NCI-H2227 treated with DMSO at 0.1 percent for 48 hours (cell line): Measurements from ENCODE around the gene DYNC1I1.

Experiments used
- DNase-seq: peaks from one replicate; lab custom pipeline; 2025; lab: John Stamatoyannopoulos, UW

Gene DYNC1I1

GRCh38 chr7:96084881-96085553 is 312.7 kb downstream of the DYNC1I1 start:
- DNase-seq = peak; percentile 70

DNA sequence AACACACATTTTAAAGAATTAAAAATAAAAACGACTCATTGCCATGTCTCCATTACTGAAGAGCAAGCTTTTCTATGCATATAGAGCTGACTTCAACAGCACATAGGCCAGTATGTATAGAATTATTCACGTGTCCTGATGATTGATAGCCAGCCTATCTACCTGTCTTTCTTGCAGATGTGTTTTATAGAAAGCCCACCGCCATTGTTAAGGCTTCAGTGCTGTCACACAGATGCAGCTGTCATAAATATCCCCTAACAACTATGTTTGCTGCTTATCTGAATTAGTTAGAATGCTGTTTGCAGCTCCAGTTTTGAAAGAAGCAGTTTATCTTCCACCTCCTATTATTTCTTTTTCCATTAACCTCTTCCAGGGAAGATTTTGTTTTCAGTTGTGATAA is 313.6 kb downstream of the DYNC1I1 start:
- peak; percentile 13 for DNase-seq

GRCh38 chr7:96088579-96088978 is 316.2 kb downstream of the DYNC1I1 start:
- DNase-seq = no peak

GRCh38 chr7:96089511-96089910 is 317.2 kb downstream of the DYNC1I1 start:
- DNase-seq = no peak

DNA sequence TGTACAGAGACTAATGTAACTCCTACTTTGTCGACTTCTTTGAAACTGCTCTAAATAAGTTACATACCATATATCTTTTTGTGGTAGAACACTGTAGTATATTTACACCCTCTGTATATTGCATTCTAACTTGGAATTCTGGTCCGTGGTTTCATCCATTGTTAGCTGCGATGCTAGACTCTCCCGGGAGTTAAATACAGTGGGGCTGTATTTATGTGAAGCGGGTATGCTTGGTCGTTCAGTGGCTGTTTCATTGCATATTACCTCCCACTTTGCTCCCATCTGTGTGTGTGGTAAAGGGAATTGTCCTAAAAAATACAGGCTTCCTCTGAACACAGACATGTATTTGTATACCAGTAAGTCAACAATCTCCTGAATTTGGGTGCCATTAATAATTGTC is 318.4 kb downstream of the DYNC1I1 start:
- peak; percentile 73 for DNase-seq

DNA sequence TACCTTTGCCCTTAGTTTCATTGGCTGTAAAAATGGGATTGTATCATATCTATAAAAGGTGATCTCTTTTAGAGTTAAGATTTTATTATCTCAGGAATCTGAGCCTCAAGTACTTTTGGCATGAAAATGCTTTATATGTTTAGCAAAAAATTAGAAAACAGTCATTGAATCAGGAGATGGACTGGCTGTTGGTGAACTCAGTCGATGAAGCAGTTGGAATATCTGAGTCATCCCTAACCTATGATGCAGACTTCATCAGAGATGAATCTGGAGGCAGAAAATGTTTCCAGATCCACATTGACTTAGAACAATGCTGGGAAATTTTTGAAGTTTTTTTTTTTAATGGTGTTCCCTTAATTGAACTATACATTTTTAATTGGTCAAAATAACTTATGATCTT is 321.1 kb downstream of the DYNC1I1 start:
- DNase-seq = no peak

GRCh38 chr7:96097835-96098234 is 325.5 kb downstream of the DYNC1I1 start:
- DNase-seq = no peak

GRCh38 chr7:96100737-96101136 is 328.4 kb downstream of the DYNC1I1 start:
- no peak for DNase-seq

DNA sequence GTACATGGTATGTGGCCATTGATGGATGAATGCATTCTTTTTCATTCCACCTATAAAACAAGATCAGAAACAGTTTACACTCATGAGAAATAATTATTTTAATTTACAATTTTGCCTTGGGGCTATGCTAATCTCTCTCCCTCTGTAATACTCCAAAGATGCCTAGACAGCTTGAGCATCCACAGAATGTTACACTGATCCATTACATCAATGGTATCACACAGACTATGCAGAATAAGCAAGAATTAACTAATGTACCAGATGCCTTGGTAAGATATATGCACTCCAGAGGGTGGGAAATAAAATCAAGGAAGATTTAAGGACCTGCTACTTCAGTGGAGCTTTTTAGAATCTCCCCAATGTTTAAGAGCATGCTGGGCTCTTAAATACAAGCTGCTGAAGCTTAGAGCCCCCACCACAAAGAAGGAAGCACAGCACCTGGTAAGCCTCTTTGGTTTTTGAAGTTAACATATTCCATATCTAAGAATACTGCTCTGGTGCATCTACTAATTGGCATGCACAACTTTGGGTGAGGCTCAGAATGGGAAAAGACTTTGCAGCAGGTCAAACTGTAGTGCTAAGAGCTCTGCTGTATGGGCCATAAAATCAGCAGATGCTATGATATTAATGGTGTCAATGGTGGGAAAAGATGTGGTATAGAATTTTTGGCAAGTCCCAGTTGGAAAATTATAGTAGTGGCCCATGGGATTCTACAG is 329.9 kb downstream of the DYNC1I1 start:
- no peak for DNase-seq

GRCh38 chr7:96104984-96105383 is 332.6 kb downstream of the DYNC1I1 start:
- DNase-seq = no peak

GRCh38 chr7:96111405-96111804 is 339.1 kb downstream of the DYNC1I1 start:
- no peak for DNase-seq

DNA sequence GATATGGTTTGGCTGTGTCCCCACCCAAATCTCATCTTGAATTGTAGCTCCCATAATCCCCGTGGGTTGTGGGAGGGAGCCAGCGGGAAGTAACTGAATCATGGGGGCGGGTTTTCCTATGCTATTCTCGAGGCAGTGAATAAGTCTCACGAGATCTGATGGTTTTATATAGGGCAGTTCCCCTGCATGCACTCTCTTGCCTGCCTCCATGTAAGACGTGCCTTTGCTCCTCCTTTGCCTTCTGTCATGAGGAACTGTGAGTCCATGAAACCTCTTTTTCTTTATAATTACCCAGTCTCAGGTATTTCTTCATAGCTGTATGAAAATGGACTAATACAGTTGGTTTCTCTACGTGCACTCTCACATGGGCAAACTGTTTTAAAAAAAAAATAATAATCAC is 341.8 kb downstream of the DYNC1I1 start:
- no peak for DNase-seq

DNA sequence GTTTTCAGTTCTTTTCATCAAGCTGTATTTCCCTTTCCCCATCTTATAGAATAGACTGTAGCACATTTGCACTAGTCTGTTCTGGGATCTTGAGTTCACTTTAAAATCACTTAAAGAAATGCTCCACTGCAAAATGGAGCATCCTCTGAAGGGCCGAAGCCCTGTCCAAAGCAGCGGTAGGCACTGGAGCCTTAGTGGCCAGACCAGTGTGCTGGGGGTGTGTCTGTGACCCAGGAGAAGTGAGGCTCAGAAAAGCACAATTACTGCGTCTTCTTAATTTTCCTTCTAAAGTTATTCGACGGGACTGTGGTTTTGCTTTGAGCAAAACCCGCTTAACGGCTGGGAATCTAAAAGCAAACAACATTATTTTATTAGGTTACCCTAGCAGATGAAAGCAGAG is 343.8 kb downstream of the DYNC1I1 start:
- no peak for DNase-seq

- peak; percentile 62 for DNase-seq
Observed at GRCh38 chr7:96118449-96119001, 346.2 kb downstream of the DYNC1I1 start.

- peak; percentile 14 for DNase-seq
Observed at GRCh38 chr7:96120445-96121225, 348.3 kb downstream of the DYNC1I1 start.

- no peak for DNase-seq
Observed at GRCh38 chr7:96121752-96122151, 349.4 kb downstream of the DYNC1I1 start.

DNA sequence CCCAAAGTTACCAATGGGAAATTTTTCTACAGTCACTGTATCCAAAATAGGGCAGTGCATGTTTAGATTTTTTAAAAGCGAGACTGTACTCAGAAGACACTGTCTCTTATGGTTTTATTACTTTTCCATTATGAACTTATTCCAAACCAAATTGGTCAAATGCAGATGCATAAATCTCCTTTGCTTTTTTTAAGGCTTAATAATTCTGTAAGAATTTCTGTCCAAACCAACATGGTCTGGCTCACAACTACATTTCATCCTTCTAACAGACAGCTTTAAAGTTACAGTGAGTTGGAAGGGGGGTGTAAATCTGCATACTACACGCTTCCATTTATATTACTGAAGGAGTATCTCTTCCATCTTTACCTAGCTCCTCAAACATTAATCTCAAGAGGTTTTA is 350.4 kb downstream of the DYNC1I1 start:
- no peak for DNase-seq

- no peak for DNase-seq
Observed at GRCh38 chr7:96126382-96126781, 354.0 kb downstream of the DYNC1I1 start.

DNA sequence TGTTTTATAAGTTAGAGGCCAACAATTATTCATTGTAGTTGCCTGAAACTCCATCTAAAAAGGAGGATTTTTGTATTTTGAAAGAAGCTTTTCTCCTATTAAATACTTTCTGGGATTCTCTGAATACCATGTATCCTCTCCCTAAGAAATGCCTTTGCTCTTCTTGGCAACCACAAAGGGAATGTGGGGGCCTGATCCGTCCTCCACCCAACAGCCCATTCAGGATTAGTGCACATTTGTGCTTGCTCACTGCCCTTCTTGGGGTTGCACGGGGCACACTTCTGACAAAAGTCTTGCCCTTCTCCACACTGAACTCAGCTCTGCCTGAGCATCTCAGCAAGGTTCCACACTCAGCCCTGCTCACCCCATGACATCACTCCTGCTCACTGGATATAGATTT is 355.4 kb downstream of the DYNC1I1 start:
- no peak for DNase-seq

DNA sequence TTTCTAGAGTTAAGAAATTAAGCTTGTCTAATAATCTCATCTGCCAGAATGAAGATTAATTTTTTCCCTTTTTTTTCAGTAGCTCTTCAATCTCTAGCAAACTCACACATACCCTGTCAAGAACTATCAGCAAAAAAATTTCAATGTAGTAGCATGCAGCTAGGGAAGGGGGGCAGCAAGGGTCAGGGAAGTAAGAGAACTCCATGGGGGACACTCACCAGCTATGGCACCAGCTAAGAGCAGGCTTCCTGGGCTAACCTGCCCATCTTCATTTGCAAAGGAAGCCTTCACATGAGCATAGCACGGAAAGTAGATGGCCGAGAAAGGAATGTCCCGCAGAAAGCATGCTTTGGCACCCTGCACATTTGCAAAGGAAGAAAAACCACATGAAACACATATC is 359.2 kb downstream of the DYNC1I1 start:
- DNase-seq = no peak

DNA sequence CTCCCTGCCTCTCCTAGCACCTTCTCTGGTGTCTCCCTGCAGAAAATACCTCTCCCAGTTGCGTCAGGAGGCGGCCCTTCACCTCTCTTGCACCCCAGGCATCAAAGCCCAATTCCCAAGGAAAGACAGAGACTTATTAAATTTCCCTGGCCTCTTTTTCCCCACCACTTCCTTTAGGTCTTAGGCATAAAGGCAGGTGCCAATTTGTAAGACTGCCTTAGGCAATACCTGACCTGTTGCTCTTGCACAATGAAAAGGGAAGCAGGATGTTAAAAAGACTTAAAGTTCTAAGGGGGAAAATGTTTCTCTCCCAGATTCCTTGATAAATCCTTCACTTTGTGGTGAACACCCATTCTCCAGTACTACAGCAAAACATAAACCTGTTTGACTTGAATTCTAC is 362.9 kb downstream of the DYNC1I1 start:
- no peak for DNase-seq

- DNase-seq = no peak
Observed at GRCh38 chr7:96136600-96137239, 364.4 kb downstream of the DYNC1I1 start.
